ENCODE measurements around the gene SHISAL1.

GRCh38 chr22:44351685-44352377 is 39.1 kb upstream of the SHISAL1 start:
- TF ChIP-seq CTCF (IDR thresholded peaks at IDR 0.05), result no peak
- TF ChIP-seq POLR2A (IDR thresholded peaks at IDR 0.05), result no peak
